GM21717 (cell line): ENCODE measurements around the gene BCL7B.
"Not testable (repeated sequence)": the region's sequence is repeated elsewhere in the genome, so short reads cannot be mapped to it uniquely, and the experiment has no call there.

Source experiments
- ATAC-seq: cut with Tn5 transposase; IDR thresholded peaks from one replicate; pipeline ENCODE4 v1.9.1; 2021; ENCODE audit warnings: mild to moderate bottlenecking, moderate library complexity; ENCODE audit not compliant: unreplicated experiment

BCL7B gene

DNA sequence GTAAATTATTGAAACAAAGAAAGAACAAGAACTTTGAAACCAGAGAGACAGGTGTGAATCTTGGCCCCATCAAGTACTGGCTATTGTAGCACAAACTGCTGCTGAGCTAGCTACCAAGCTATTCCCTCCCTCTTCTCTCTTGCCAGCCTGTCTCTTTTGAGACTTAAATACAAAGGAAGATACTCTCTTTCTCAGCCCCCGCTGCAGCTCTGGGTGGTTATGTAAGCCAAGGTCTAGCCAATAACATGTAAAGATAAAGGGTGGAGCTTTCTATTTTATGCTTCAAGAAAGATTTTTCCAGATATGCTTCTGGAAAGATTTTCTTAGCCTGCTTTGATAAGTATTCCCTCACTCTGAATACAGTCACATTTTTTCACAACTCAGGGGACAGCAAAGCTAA is 52.6 kb downstream of the BCL7B start:
- no peak for ATAC-seq

DNA sequence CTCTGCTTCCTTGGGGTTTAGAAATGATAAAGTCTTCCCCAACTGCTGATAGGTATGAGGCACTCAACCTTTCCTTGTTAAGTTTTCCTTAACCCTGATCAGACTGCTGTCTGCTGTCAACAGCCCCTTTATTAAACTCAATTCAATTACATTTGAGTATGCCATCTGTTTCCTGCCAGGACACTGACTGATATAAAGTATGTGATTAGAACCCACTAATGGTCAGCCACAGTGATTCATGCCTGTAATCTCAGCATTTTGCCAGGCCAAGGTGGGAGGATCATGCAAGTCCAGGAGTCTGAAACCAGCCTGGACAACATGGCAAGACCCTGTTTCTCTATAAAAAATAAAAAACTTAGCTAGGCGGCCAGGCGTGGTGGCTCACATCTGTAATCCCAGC is 53.5 kb downstream of the BCL7B start:
- ATAC-seq, result no peak

DNA sequence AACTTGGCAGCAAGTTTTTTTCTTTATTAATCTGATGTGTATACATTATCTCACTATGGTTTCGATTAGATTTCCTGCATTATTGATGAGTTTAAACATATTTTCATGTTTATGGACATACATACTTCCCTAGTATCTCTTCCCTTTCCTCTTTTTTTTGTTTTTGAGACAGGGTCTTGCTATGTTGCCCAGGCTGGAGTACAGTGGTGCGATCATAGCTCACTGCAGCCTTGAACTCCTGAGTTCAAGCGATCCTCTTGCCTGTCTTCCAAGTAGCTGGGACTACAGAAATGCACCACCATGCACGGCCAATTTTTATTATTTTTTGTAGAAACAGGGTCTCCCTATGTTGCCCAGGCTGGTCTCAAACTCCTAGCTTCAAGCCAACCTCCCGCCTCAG is 54.3 kb downstream of the BCL7B start:
- ATAC-seq, result no peak

DNA sequence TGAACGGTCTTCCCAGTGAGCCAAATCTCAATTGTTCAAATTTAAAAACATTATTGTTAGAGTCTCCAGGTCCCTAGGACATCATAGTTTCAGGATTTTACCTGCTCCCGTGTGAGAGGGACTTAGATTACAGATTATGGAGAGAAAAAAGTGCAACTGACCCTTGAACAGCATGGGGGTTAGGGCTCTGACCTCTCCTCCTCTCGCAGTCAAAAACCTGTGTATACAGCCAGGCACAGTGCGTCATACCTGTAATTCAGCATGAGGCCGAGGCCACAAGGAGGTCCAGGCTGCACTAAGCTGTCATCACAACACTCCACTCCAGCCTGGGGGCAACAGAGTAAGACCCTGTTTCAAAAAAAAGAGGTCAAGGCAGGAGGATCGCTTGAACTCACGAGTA is 60.9 kb downstream of the BCL7B start:
- no peak for ATAC-seq

DNA sequence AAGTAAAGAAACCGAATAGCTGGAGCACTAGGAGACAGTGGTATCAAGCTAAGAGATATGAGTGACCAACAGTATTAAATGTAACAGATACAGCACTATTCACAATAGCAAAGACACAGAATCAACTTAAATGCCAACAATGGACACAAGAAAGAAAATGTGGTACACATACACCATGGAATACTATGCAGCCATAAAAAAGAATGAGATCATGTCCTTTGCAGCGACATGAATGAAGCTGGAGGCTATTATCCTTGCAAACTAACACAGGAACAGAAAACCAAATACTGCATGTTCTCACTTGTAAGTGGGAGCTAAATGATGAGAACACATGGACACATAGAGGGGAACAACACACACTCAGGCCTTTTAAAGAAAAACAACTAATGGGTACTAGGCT is 62.0 kb downstream of the BCL7B start:
- not testable (repeated sequence) for ATAC-seq

DNA sequence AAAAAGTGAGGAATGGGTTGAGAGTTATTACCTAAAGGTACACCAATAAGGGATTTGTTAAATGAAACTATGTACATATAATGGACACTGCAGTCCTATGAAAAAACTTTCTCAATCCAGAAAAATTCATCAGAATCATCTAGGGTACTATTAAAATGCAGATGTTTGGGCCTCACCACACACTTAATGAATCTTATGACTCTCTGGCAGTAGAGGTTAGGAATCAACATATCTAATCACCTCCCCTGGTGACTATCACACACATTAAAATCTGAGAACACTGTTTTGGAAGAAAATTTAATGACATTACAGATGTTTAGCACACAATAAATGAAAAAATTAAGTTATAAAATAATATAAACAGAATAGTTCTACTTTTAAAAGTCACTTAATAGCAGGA is 67.5 kb downstream of the BCL7B start:
- ATAC-seq, result no peak

DNA sequence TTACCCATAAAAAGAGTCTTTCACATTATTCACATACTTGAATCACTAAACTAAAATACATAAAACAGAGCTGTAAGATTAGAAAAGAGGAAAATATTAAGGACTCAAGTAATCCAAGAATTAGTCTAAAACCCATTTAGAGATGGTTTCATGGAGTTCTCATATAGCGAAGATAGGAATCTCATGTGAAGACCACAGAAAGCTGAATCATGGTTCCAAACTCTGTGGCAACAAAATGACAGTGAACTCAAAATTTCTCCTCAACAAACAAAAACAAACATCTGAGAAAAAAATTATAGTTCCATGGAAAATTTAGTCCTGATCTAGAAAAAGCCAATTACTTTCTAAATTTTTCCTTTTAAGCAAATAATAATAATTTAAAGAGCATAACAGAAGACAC is 70.0 kb downstream of the BCL7B start:
- no peak for ATAC-seq
